Testis (tissue), 2 donors: Measurements from ENCODE around the gene SHF.

Experiments
- POLR2A ChIP-seq: fragments of 450-650 bp; IDR thresholded peaks from one replicate; pipeline ENCODE4 v1.6.1; 2017; ENCODE audit warnings: antibody characterized with exemption, mild to moderate bottlenecking, moderate library complexity
- TF ChIP-seq, protein P1 (sequence below), 3 experiments: fragments of 450-650 bp in 2 of 3; fragments of 200-600 bp in 1 of 3; sonication (generic) in 1 of 3; IDR thresholded peaks; one replicate each; pipeline ENCODE4 v1.5.1; 2016 to 2019; ENCODE audit warnings: antibody characterized with exemption in 3 of 3, mild to moderate bottlenecking in 2 of 3, moderate library complexity in 1 of 3

DNA sequence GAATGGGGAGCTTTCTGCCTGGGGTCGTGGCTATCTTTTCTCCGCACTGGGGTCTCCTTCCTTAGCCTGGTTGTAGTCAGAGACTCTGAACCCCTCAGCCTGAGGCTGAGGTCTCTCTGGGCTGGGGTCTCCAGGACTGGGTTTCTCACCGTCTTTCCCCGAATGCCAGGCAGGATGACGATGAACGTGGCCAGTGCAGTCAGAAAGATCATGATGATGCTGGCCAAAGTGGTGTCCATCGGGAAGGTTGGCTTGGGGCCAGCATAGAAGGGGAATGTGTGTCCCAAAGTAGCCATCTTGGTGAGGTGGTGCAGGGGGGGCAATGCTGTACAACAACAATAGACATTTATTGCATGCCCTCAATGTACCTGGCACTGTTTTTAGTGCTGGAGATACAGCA is 65.0 kb downstream of the SHF start:
- TF ChIP-seq, protein P1, sequence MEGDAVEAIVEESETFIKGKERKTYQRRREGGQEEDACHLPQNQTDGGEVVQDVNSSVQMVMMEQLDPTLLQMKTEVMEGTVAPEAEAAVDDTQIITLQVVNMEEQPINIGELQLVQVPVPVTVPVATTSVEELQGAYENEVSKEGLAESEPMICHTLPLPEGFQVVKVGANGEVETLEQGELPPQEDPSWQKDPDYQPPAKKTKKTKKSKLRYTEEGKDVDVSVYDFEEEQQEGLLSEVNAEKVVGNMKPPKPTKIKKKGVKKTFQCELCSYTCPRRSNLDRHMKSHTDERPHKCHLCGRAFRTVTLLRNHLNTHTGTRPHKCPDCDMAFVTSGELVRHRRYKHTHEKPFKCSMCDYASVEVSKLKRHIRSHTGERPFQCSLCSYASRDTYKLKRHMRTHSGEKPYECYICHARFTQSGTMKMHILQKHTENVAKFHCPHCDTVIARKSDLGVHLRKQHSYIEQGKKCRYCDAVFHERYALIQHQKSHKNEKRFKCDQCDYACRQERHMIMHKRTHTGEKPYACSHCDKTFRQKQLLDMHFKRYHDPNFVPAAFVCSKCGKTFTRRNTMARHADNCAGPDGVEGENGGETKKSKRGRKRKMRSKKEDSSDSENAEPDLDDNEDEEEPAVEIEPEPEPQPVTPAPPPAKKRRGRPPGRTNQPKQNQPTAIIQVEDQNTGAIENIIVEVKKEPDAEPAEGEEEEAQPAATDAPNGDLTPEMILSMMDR (IDR thresholded peaks at IDR 0.05) = no peak
- TF ChIP-seq POLR2A = no peak
